ENCODE measurements around the gene NEUROD6. TPM values are rescaled to one million over a fixed set of nuclear protein-coding genes. Genes with fewer than 3 reads are reported as not detected.

The NEUROD6 gene
- total RNA-seq, 1 donor from 2014 or later: not detected

GRCh38 chr7:31312889-31313288, 27.6 kb downstream of the NEUROD6 start:
- no peak for ATAC-seq (ENCODE audit: low read depth)
- no peak for TF ChIP-seq CTCF (IDR thresholded peaks at IDR 0.05)
- ChIA-PET CTCF (no interaction called here), POLR2A (no interaction called here)
- H3K36me3 Mint-ChIP-seq (ENCODE audit: low read depth): no peaks in the 10 kb centered on the region
- DNase-seq: no peak
- no peaks in the 10 kb centered on the region for H3K9me3 Mint-ChIP-seq
- H3K4me3 Mint-ChIP-seq: no peak overlapping the region
- H3K27ac Mint-ChIP-seq: no peak overlapping the region
- no peaks in the 10 kb centered on the region for H3K4me1 Mint-ChIP-seq
- intact Hi-C loops (cut with micrococcal nuclease): no loop called here
- no peaks in the 10 kb centered on the region for H3K27me3 Mint-ChIP-seq

- ChIA-PET POLR2A (no interaction called here), CTCF (no interaction called here)
- DNase-seq (no peak), ATAC-seq (ENCODE audit: low read depth) (no peak)
- Mint-ChIP-seq H3K27ac (no peak overlapping the region), H3K4me3 (no peak overlapping the region), H3K27me3 (no peaks in the 10 kb centered on the region), H3K9me3 (no peaks in the 10 kb centered on the region), H3K4me1 (no peaks in the 10 kb centered on the region), H3K36me3 (ENCODE audit: low read depth) (no peaks in the 10 kb centered on the region)
- intact Hi-C loops (cut with micrococcal nuclease): no loop called here
- no peak for TF ChIP-seq CTCF (IDR thresholded peaks at IDR 0.05)
Measured at GRCh38 chr7:31311552-31311951, 29.0 kb downstream of the NEUROD6 start.

- POLR2A ChIA-PET: no interaction called here
- CTCF ChIA-PET: no interaction called here
- no peak for TF ChIP-seq CTCF (IDR thresholded peaks at IDR 0.05)
- no peaks in the 10 kb centered on the region for H3K9me3 Mint-ChIP-seq
- H3K4me3 Mint-ChIP-seq: no peak overlapping the region
- no peaks in the 10 kb centered on the region for H3K27me3 Mint-ChIP-seq
- DNase-seq: no peak
- H3K27ac Mint-ChIP-seq: no peak overlapping the region
- ATAC-seq (ENCODE audit: low read depth): no peak
- H3K36me3 Mint-ChIP-seq (ENCODE audit: low read depth): no peaks in the 10 kb centered on the region
- intact Hi-C loops (cut with micrococcal nuclease): no loop called here
- H3K4me1 Mint-ChIP-seq: no peaks in the 10 kb centered on the region
Measured at GRCh38 chr7:31310321-31310935, 30.1 kb downstream of the NEUROD6 start.

GRCh38 chr7:31309407-31309806, 31.1 kb downstream of the NEUROD6 start:
- CTCF ChIA-PET: no interaction called here
- Mint-ChIP-seq H3K9me3 (no peaks in the 10 kb centered on the region), H3K36me3 (ENCODE audit: low read depth) (no peaks in the 10 kb centered on the region), H3K27me3 (no peaks in the 10 kb centered on the region), H3K4me1 (no peaks in the 10 kb centered on the region), H3K27ac (no peak overlapping the region), H3K4me3 (no peak overlapping the region)
- DNase-seq (no peak), ATAC-seq (ENCODE audit: low read depth) (no peak)
- POLR2A ChIA-PET: no interaction called here
- intact Hi-C loops (cut with micrococcal nuclease): no loop called here
- TF ChIP-seq CTCF (IDR thresholded peaks at IDR 0.05): no peak

- intact Hi-C loops (cut with micrococcal nuclease): no loop called here
- Mint-ChIP-seq H3K27me3 (no peaks in the 10 kb centered on the region), H3K4me3 (no peak overlapping the region), H3K27ac (no peak overlapping the region), H3K4me1 (no peaks in the 10 kb centered on the region), H3K9me3 (no peaks in the 10 kb centered on the region), H3K36me3 (ENCODE audit: low read depth) (no peaks in the 10 kb centered on the region)
- ATAC-seq (ENCODE audit: low read depth) (no peak), DNase-seq (no peak)
- POLR2A ChIA-PET: no interaction called here
- no peak for TF ChIP-seq CTCF (IDR thresholded peaks at IDR 0.05)
- CTCF ChIA-PET: no interaction called here
Measured at GRCh38 chr7:31308652-31309051, 31.9 kb downstream of the NEUROD6 start.
